Brain pericyte (primary cell): ENCODE measurements around the gene RAB22A.

ENCODE experiments used
- DNase-seq: peaks from one replicate; pipeline ENCODE4 v3.0.0-alpha.2; 2012; ENCODE audit warnings: low read depth, low spot score

Gene RAB22A, protein sequence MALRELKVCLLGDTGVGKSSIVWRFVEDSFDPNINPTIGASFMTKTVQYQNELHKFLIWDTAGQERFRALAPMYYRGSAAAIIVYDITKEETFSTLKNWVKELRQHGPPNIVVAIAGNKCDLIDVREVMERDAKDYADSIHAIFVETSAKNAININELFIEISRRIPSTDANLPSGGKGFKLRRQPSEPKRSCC

GRCh38 chr20:58309591-58310290 is at the start of gene RAB22A:
TSS of gene RAB22A (plus strand) at chr20:58309715. CDS start at chr20:58309977, 262 bp downstream.
- no peak for DNase-seq

- no peak for DNase-seq
Measured at GRCh38 chr20:58260006-58260405, 49.5 kb upstream of the RAB22A start.

DNA sequence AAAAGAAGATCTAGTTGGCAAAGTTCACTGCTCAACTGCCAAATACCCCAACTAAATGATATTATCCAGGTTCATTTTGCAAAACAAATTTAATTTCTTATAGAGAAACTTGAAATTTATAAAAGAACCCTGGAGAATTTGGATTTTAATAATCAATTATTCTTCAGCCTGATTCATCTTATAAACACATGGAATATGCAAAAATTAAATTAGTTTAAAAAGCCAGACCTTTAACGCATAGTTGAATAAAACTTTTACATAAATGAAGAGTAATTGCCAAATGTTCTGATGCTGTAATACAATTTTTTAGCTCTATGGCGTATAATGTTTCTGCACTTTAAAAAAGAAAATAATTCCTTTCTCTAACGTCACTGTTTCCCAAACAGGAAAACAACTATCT is 47.9 kb upstream of the RAB22A start:
- no peak for DNase-seq

DNA sequence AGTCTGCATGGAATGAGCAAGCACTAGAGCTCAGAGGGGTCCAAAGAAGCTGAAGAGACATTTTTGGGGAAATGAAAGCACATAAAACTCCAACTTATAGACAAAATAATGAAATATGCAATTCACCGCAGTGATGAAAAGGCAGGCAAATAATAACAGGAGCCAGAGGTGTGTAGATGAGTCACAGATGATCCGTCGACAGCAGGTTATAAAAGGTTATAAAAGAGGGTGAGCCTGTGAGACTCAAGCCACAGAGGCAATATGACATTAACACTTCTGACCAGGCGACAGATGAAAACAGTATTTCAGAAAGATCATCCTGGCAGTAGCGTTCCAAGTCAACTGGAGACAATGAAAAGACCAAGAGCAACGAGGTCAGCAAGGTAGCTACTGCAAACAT is 45.2 kb upstream of the RAB22A start:
- no peak for DNase-seq

GRCh38 chr20:58267389-58268215 is 41.9 kb upstream of the RAB22A start:
- no peak for DNase-seq

GRCh38 chr20:58268421-58268821 is 41.1 kb upstream of the RAB22A start:
- DNase-seq = no peak

GRCh38 chr20:58268936-58269619 is 40.4 kb upstream of the RAB22A start:
- no peak for DNase-seq

DNA sequence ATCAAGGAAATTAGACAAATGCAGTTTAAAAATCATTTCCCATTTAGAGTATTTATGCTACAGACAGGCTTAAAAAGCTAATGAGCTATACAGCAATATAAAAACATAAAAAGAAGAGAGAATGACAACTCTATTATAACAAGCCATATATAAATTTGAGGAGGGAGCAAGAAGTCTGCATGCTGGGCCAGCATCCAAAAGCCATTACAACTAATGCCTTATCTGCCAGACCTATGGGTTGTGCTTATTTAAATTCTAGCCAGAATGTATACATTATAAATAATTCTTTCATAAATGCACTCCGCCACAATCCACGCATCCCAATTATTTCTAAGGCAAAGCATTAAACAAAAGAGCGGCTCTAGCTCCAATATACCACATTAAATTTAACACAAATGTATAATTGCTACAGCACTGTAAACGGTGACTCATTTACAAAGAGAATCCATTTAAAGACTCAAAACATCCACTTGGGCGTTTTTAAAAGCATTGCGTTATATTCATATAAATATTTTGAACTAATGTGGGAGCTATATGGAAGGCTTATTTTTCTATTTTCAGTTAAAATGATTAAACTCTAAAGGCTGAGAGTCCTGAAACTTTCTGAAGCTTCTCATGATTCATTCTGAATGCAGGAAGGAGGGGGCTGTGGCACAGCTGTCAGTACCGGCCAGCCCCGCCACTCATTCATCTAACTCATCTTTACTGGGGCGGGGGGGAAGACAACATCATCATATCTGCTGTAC is 37.7 kb upstream of the RAB22A start:
- no peak for DNase-seq

DNA sequence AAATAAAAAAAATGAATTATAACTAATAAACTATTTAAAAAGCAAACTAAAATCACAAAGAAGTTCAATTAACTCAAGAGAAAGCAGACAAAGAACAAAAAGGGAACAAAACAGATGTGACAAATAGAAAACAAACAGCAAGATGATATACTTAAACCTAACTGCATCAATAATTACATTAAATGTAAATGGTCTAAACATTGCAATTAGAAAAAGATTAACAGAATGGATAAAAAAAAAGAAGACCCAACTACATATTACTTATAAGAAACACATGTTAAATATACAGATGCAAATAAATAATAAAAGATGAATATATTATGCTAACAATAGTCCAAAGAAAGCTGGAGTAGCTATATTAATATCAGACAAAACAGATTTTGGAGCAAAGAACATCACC is 35.1 kb upstream of the RAB22A start:
- DNase-seq = no peak

GRCh38 chr20:58277107-58277506 is 32.4 kb upstream of the RAB22A start:
- no peak for DNase-seq

DNA sequence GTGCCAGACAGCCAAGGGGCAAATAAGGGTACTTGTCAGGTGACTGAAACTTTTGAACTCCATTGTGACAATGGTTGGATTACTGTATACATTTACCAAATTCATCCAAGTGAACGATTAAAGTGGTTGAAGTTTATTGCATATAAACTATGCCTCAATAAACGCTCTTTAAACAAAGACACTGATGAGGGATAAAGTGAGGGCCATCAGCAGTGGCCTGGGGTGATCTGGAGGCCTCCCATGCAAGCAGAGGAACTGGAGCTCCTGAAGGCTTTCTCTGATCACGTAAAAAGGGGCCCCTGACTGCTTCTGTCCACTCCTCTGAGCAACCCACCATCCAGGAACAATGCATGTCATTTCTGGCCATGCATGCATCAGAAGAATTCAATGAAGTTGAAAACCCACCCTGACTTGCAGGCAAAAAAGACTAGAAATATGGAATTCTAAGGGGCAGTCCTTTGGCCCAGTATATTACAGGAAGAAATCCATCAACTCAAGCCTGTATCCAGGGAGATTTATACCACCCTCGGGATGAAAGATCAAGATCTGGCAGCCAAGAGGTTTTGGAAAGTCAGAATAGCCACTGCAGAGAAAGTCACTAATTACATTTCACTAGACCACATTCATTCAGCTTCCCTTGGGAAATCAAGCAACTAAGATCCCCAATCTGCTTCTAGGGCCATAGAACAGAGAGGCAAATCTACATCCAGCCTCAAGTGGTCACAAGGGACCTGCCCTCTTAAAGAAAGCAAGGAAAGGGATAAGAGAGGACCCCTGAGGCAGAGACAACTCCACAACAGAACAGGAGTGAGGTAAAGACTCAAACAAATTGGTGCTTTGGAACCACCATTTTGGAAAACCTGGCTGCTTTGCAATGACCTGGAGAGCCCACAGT is 31.7 kb upstream of the RAB22A start:
- no peak for DNase-seq

GRCh38 chr20:58286729-58287128 is 22.8 kb upstream of the RAB22A start:
- DNase-seq = no peak

DNA sequence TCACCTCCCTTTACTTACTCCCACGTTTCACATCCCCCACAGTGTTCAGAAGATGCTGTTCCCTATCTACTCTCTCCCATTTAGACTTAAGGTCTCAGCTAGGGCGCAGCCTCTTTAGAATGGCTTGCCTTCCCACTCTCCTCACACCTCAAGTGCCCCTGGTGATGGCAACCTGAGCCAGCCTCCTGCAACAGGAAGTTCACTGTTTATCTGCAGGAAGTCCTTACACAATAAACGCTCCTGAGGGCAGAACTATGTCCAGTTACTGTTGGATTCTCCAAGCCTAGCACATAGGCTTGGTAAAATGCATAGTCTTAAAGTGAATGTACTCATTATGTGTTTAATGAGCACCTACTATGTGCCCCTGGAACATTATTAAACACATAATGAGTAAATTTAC is 21.9 kb upstream of the RAB22A start:
- DNase-seq = no peak

DNA sequence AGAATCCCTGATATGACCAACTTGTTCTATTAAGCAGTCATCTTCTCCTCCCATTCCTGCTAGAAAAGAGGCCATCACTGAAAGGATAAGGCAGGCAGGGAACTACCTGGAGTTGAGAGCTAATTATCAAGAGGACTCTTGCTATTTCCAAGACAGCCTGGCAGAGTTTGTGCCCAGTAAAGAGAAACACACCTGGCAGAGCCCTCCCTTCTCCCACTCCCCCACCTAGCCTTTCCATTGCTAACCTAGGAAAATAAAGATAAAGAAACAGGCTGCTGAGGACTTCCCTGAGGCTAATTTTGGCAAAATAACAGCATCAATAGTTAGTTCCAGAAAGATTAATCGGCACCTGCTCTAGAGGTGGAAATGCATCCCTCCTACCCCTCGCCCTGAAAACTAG is 20.4 kb upstream of the RAB22A start:
- no peak for DNase-seq

- DNase-seq = no peak
Measured at GRCh38 chr20:58293453-58293852, 16.1 kb upstream of the RAB22A start.

- no peak for DNase-seq
Measured at GRCh38 chr20:58294497-58295455, 14.7 kb upstream of the RAB22A start.

DNA sequence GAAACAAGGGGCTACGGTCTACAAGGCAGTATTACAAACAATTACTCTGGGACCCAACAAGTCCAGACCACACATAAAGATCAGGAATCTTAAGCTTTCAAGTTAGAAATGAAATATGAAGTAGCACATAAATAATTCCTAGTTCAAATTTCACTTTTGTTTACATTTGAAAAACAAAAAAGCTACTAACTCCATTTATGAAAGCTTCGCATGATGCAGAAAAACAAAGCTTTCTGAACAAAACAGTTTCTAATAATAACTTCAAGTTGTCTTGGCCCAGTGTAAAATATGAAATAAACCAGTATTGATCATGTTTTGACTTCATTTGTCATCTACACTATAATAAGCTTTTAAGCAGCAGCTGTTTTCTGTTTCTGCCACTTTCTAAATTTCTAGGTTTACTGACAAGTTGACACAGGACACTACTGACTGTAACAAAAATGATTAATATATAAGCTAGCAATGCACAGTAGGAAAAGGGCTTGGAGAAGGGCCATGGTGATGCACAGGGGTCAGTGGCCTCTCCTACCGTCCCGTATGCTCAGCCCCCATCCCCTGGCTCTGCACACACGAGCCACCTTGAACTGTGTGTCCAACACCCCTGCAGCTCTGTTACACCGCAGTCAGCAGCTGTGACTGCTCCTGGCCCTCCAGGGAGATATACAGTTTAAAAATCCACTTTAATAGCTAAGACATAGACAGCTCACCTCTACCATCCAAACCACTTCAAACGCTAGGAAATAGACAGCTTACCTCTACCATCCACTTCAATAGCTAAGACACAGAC is 13.3 kb upstream of the RAB22A start:
- DNase-seq = no peak

- DNase-seq = no peak
Measured at GRCh38 chr20:58297394-58297793, 12.1 kb upstream of the RAB22A start.
